ENCODE results near the gene NFATC1. TPM values are rescaled to one million over a fixed set of nuclear protein-coding genes. Genes with fewer than 3 reads are reported as not detected.

NFATC1 gene
- total RNA-seq, 4 donors from 2014 or later, result 5.3 to 19.1 (median 11.8) TPM

- DNase-seq, result peak; percentile 55
- 64 to 81% methylated on average over 4 to 13 of the region's 13 CpGs for WGBS, 2 donors (ENCODE audit: low coverage in 1 of 2)
- Histone ChIP-seq H3K4me1 (peaks cover 0 to 15% (median 3%) of the 10 kb centered on the region in 4 donors), H3K36me3 (no peaks in the 10 kb centered on the region), H3K9me3 (no peaks in the 10 kb centered on the region), H3K27ac (peak overlapping the region; percentile 14 to 45 (median 31)), H3K27me3 (no peaks in the 10 kb centered on the region), H3K4me3 (peak overlapping the region in 1 of 4 donors; percentile 1)
- in situ Hi-C loops (cut with MboI; ENCODE audit: low pct_ligation_motif_present in 1 of 4, low pct_unique_long_range_greater_than_20kb in 1 of 4, low sequenced_read_pairs in 3 of 4), result loop anchor here in 1 of 4 donors (25.0 kb wide), 1 partner anchor 136 kb away; the partner anchor contains the start of gene NFATC1
- intact Hi-C loops (cut with DNase I; ENCODE audit: low total_unique reads), result no loop called here
- TF ChIP-seq POLR2AphosphoS5 (IDR thresholded peaks at IDR 0.05) (no peak), POLR2A (IDR thresholded peaks at IDR 0.05) (no peak), EP300 (IDR thresholded peaks at IDR 0.05; ENCODE audit: low read depth) (no peak)
- TF ChIP-seq, protein P1, sequence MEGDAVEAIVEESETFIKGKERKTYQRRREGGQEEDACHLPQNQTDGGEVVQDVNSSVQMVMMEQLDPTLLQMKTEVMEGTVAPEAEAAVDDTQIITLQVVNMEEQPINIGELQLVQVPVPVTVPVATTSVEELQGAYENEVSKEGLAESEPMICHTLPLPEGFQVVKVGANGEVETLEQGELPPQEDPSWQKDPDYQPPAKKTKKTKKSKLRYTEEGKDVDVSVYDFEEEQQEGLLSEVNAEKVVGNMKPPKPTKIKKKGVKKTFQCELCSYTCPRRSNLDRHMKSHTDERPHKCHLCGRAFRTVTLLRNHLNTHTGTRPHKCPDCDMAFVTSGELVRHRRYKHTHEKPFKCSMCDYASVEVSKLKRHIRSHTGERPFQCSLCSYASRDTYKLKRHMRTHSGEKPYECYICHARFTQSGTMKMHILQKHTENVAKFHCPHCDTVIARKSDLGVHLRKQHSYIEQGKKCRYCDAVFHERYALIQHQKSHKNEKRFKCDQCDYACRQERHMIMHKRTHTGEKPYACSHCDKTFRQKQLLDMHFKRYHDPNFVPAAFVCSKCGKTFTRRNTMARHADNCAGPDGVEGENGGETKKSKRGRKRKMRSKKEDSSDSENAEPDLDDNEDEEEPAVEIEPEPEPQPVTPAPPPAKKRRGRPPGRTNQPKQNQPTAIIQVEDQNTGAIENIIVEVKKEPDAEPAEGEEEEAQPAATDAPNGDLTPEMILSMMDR (IDR thresholded peaks at IDR 0.05), result no peak
These were observed 128.0 kb downstream of the NFATC1 start for GRCh38 chr18:79523736-79524180.

GRCh38 chr18:79524181-79525078 lies 128.7 kb downstream of the NFATC1 start:
- no peaks in the 10 kb centered on the region for H3K36me3 ChIP-seq
- H3K4me3 ChIP-seq, result peak overlapping the region in 1 of 4 donors; percentile 1
- in situ Hi-C loops (cut with MboI; ENCODE audit: low pct_ligation_motif_present in 1 of 4, low pct_unique_long_range_greater_than_20kb in 1 of 4, low sequenced_read_pairs in 3 of 4) (loop anchor here in 1 of 4 donors (25.0 kb wide), 1 partner anchor 137 kb away; the partner anchor contains the start of gene NFATC1), intact Hi-C loops (cut with DNase I; ENCODE audit: low total_unique reads) (no loop called here)
- no peak for DNase-seq
- 64 to 74% methylated on average over 3 to 61 of the region's 63 CpGs for WGBS, 2 donors (ENCODE audit: low coverage in 1 of 2)
- no peaks in the 10 kb centered on the region for H3K9me3 ChIP-seq
- no peaks in the 10 kb centered on the region for H3K27me3 ChIP-seq
- H3K4me1 ChIP-seq, result peaks cover 0 to 15% (median 3%) of the 10 kb centered on the region in 4 donors
- peak overlapping the region; percentile 14 to 45 (median 31) for H3K27ac ChIP-seq
- TF ChIP-seq POLR2AphosphoS5 (IDR thresholded peaks at IDR 0.05) (no peak), EP300 (IDR thresholded peaks at IDR 0.05; ENCODE audit: low read depth) (no peak)
- TF ChIP-seq, protein P1 (IDR thresholded peaks at IDR 0.05), result no peak

- intact Hi-C loops (cut with DNase I; ENCODE audit: low total_unique reads) (no loop called here), in situ Hi-C loops (cut with MboI; ENCODE audit: low pct_ligation_motif_present in 1 of 4, low pct_unique_long_range_greater_than_20kb in 1 of 4, low sequenced_read_pairs in 3 of 4) (no loop called here)
- Histone ChIP-seq H3K27me3 (peaks cover 4% of the 10 kb centered on the region), H3K36me3 (no peaks in the 10 kb centered on the region), H3K9me3 (no peaks in the 10 kb centered on the region), H3K4me3 (peak overlapping the region in 1 of 4 donors; percentile 8), H3K27ac (no peak overlapping the region), H3K4me1 (peaks cover 0 to 10% (median 3%) of the 10 kb centered on the region in 4 donors)
- DNase-seq, result peak; percentile 28
- no peak for TF ChIP-seq POLR2A (IDR thresholded peaks at IDR 0.05)
- TF ChIP-seq, protein P1 (IDR thresholded peaks at IDR 0.05), result no peak
- TF ChIP-seq POLR2AphosphoS5 (IDR thresholded peaks at IDR 0.05), result no peak
- no peak for TF ChIP-seq EP300 (IDR thresholded peaks at IDR 0.05; ENCODE audit: low read depth)
- 61 to 100% methylated on average over 1 to 29 of the region's 39 CpGs for WGBS, 2 donors (ENCODE audit: low coverage in 1 of 2)
These were observed 130.1 kb downstream of the NFATC1 start for GRCh38 chr18:79525556-79526467.

Data from transverse colon (tissue), 4 donors.